ENCODE data around the gene RPRD2. TPM values are rescaled to one million over a fixed set of nuclear protein-coding genes. Genes with fewer than 3 reads are reported as not detected.

Gene RPRD2
- total and polyA plus RNA-seq, 9 of the 15 experiments (the other 6 are each of a cell fraction or from before 2014, with no cell fraction given) = 1.5 to 21.6 (median 7.7) TPM

- TF ChIP-seq REST (IDR thresholded peaks at IDR 0.05; ENCODE audit: borderline replicate concordance) (no peak), REST (CRISPR knock-in tag; IDR thresholded peaks at IDR 0.05; ENCODE audit: low read depth) (peak; percentile 38; the same call in 1 of the 2 replicates), ZNF586 (CRISPR knock-in tag; conservative IDR thresholded peaks at IDR 0.05) (no peak), JUND (IDR thresholded peaks at IDR 0.05; ENCODE audit: borderline replicate concordance, low read depth, low read length) (peak; percentile 97), JUND (tag; IDR thresholded peaks at IDR 0.05; ENCODE audit: borderline replicate concordance, low read depth, low read length) (peak; percentile 93; the same call in 2 of the 3 replicates), SRSF9 (IDR thresholded peaks at IDR 0.05; ENCODE audit: borderline replicate concordance, low read depth, low read length) (no peak), ZNF561 (CRISPR knock-in tag; conservative IDR thresholded peaks at IDR 0.05) (no peak), ATF7 (IDR thresholded peaks at IDR 0.05) (0 out of 2 replicates have a peak, but pooled peaks have one; percentile 17), TFE3 (CRISPR knock-in tag; IDR thresholded peaks at IDR 0.05) (no peak), POLR2AphosphoS2 (IDR thresholded peaks at IDR 0.05; ENCODE audit: low read length) (peak; percentile 69; the same call in 1 of the 2 replicates), MCM3 (IDR thresholded peaks at IDR 0.05) (no peak), HDAC8 (tag; IDR thresholded peaks at IDR 0.05) (no peak), ZNF174 (CRISPR knock-in tag; IDR thresholded peaks at IDR 0.05) (no peak), ZNF41 (CRISPR knock-in tag; conservative IDR thresholded peaks at IDR 0.05) (no peak), ELF4 (CRISPR knock-in tag; IDR thresholded peaks at IDR 0.05) (no peak), ZBTB17 (CRISPR knock-in tag; IDR thresholded peaks at IDR 0.05) (no peak), MIER1 (IDR thresholded peaks at IDR 0.05; ENCODE audit: low read depth) (peak; percentile 98), ZBTB9 (CRISPR knock-in tag; IDR thresholded peaks at IDR 0.05) (peak; percentile 35; the same call in 1 of the 2 replicates)
These were observed 144.2 kb downstream of the RPRD2 start, which contains the start of gene ECM1 (continued) for GRCh38 chr1:150507912-150508864.
